Right cardiac atrium (tissue), 5 donors: ENCODE data around the gene TMEM198. TPM values are rescaled to one million over a fixed set of nuclear protein-coding genes. Genes with fewer than 3 reads are reported as not detected.
A peak's percentile ranks its signal among the peaks of the same experiment; 100 is the strongest.

Experiments
- ATAC-seq, 2 donors: fragments of 200-7000 bp; cut with Tn5 transposase; one replicate each; pipeline versions ENCODE4 v1.8.0 to v1.9.1; 2020; ENCODE audit warnings: moderate library complexity in 2 of 2, mild to moderate bottlenecking in 1 of 2
- DNase-seq, 3 donors: peaks; one replicate each; pipeline ENCODE4 v3.0.0-alpha.2; 2020
- H3K27ac ChIP-seq: one replicate; pipeline ENCODE4 v1.5.1; 2013; ENCODE audit warnings: mild to moderate bottlenecking, low read length, control low read depth, moderate library complexity
- H3K27me3 ChIP-seq: one replicate; pipeline ENCODE4 v1.6.1; 2013; ENCODE audit not compliant: control insufficient read depth, insufficient read depth
- H3K4me1 ChIP-seq: one replicate; pipeline ENCODE4 v1.6.1; 2013; ENCODE audit warnings: low read length; ENCODE audit not compliant: control insufficient read depth, insufficient read depth
- H3K4me3 ChIP-seq: one replicate; pipeline ENCODE4 v1.5.1; 2013; ENCODE audit warnings: low read length, control low read depth
- H3K9me3 ChIP-seq: one replicate; pipeline ENCODE4 v1.6.1; 2013; ENCODE audit warnings: low read length; ENCODE audit not compliant: control insufficient read depth
- WGBS: extraction: QIAGEN DNeasy Blood & Tissue Kit; methylation state at CpG from one replicate; pipeline ENCODE4 v1.1.7; 2013; 5-methylcytosine and 5-hydroxymethylcytosine counted together
- intact Hi-C, 4 donors: fragments of 100-400 bp; cut with DNase I; formaldehyde crosslinking; loops; one replicate each; pipeline versions ENCODE4 v1.11.0 to v1.14.0; 2022 to 2023
- polyA plus RNA-seq: library from polyadenylated mRNA; stranded (reverse); fragments of 200-250 nt; gene quantifications from one replicate; pipeline ENCODE4 v1.2.3, GENCODE V29; 2013
- total RNA-seq, 4 donors: library from RNA; stranded (reverse); fragmentation: NEBNext Ultra II Directional; extraction: Animal tissue kit (Norgen Biotek cat#: 25700); gene quantifications; one replicate each; pipeline ENCODE4 v1.2.1, GENCODE V29; 2021
- donor health status: healthy with polysubstance abuse.
- donor health status: DM: no; HTN: yes; CAD: no.
- donor health status: DM: no; HTN: no; CAD: no.
- donor health status: DM: no; HTN: yes; CAD: no; lungs with severe emphysema.
- donor health status: DM: yes; HTN: yes; CAD: no.

TMEM198 gene
- total and polyA plus RNA-seq, 5 donors = 1.8 to 3.4 (median 3.2) TPM

DNA sequence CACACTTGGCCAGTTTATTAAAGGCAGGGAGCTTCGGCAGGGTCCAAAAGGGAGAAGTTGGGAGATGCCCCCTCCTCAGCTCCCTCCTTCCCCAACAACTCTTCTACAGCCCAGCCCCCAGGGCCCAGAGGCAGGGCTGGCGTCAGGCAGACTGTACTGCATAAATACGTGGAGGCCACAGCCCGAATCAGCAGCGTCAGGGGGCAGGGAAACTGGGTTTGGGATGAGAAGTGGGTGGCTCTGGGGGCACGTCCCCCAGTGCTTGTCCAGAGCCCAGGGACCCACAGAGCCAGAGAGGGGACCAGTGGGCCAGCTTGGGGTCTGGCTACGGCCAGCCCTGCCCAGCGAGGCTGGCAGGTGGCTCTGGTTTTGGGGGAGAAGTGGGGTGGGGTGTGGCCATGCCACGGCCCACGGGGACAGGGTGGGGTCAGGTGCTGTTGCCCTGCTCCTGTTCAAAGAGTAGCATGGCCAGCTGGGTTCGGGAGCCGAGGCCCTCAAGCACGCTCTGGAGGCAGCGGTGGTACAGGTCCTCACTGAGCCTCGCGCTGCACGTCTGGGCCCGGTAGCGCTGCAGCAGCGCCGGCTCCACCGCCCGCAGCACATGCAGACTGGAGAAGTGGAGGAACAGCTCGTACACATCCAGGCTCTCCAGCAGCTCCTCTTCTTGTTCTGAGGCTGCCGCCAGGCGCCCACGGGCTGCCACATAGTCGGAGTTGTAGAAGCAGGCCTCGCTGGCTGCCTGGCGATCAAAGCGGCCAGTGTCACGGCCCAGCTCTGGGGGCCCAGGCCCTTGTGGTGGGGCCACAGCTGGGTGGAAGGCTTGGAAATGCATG is 4.7 kb upstream of the TMEM198 start:
- DNase-seq (peak in 1 of 3 donors; percentile 50), ATAC-seq (no peak)
- H3K4me1 ChIP-seq = no peaks in the 10 kb centered on the region
- H3K9me3 ChIP-seq = no peaks in the 10 kb centered on the region
- H3K4me3 ChIP-seq = no peak overlapping the region
- no peak overlapping the region for H3K27ac ChIP-seq
- 89% methylated on average over 32 of the region's 32 CpGs for WGBS
- no peaks in the 10 kb centered on the region for H3K27me3 ChIP-seq
- intact Hi-C loops = loop anchor here in 1 of 4 donors (5.0 kb wide), 1 partner anchor 47 kb away; no protein-coding TSS in a partner anchor

DNA sequence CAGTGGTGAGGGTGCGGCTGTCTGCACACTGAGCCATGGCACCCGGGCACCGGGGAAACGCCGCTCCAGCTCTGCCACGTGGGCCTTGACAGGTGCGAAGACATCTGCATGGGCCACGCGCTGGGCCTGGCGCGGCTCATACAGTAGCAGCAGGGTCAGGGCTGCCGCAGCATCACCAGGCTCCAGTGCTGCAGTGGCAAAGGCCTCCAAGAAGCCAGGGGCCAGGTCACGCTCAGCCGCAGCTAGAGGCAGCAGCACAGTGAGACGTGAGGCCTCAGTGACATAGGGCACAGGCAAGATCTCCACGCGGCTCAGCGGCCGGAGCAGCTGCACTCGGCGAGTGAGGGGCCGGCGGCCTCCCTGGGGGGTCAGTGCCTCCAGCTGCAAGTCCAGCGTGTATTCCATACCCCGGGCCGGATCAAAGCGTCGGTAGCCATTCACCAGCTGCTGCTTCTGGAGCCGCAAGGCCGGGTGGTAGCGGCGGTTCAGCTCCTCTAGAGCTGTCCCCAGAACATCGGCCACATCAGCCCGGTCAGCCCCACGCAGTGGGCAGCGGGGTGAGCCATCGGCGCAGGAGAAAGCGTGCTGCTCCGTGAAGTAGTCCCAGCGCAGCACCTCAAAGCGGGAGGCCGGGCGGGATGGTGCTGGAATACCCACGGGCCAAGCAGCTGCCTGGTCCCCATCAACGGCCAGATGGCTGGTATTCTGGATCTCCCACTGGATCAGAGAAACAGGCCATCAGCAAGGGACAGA is 3.7 kb upstream of the TMEM198 start:
- ATAC-seq = no peak
- DNase-seq = peak in 1 of 3 donors; percentile 60
- Histone ChIP-seq H3K4me1 (no peaks in the 10 kb centered on the region), H3K27ac (no peak overlapping the region), H3K27me3 (no peaks in the 10 kb centered on the region), H3K9me3 (no peaks in the 10 kb centered on the region), H3K4me3 (no peak overlapping the region)
- WGBS = 93% methylated on average over 46 of the region's 46 CpGs
- intact Hi-C loops = loop anchor here (5.0 to 10.0 kb wide), 4 partner anchors 48 to 155 kb away; no protein-coding TSS in a partner anchor

DNA sequence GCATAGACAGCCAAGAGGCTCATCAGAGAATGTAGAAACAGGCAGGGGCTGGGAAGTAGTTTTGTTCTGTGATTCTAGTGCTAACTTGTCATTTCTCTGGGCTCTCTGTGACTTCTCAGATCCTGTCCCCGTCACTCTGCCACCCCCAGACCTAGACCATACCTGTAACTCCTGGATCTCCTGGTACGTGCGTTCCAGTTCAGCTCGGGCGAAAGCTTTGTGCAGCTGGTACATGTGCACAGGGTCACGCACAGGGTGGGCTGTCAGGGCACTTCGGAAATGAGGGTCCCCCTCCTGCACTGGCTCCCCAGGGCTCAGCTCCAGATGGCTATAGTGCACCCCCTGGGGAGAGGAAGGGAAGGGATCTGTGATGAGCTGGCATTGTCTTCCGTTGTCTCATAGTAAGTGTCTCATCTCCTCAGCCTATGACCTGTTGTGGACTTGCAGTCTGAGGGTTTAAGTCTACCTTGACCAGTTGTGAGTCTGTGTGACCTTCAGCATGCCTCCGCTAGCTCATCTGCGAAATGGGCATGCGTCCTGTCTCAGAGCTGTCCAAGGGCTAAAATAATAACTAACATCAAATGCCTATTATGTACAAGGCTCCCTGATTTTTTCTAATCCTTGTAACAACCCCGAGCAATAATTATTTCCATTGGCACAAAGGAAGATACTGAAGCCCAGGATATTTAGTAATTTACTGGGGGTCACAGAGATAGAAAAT is 2.9 kb upstream of the TMEM198 start:
- Histone ChIP-seq H3K27me3 (no peaks in the 10 kb centered on the region), H3K4me1 (no peaks in the 10 kb centered on the region), H3K4me3 (no peak overlapping the region), H3K9me3 (no peaks in the 10 kb centered on the region), H3K27ac (no peak overlapping the region)
- DNase-seq (peak in 1 of 3 donors; percentile 49), ATAC-seq (no peak)
- intact Hi-C loops = loop anchor here in 3 of 4 donors (5.0 to 10.0 kb wide), 3 partner anchors 101 to 154 kb away; no protein-coding TSS in a partner anchor
- WGBS = 89% methylated on average over 12 of the region's 12 CpGs

DNA sequence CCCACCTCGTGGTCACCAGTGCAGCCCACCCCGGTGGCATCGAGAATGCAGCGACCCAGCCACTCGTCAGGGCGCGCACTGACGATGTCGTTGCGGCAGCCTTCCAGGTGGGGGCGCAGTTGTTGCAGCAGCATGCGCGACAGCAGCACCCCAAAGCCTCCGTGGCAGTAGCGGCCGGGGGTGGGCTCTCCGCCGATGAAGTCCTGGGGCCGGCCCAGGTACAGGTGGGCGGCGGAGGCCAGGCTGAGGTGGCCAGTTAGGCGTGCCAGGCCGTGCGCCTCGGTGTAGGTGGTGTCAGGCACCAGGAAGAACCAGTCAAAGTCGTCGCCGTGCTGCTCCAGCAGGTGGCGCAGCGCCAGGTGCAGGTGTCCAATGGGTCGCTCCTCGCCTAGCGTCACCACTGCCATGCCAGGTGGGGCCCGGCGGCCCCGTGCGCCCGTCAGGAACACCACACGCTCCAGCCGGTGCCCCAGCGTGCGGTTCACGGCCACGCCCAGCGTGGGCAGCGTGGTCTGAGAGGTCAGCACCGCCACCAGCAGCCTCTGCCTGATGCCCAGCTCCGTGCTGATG is 2.1 kb upstream of the TMEM198 start:
- 13% methylated on average over 48 of the region's 48 CpGs for WGBS
- Histone ChIP-seq H3K4me1 (no peaks in the 10 kb centered on the region), H3K9me3 (no peaks in the 10 kb centered on the region), H3K27ac (no peak overlapping the region), H3K27me3 (no peaks in the 10 kb centered on the region), H3K4me3 (no peak overlapping the region)
- DNase-seq (peak; percentile 73 to 91 (median 91)), ATAC-seq (peak in 1 of 2 donors; percentile 4)
- intact Hi-C loops = loop anchor here in 3 of 4 donors (5.0 to 10.0 kb wide), 3 partner anchors 101 to 153 kb away; no protein-coding TSS in a partner anchor

DNA sequence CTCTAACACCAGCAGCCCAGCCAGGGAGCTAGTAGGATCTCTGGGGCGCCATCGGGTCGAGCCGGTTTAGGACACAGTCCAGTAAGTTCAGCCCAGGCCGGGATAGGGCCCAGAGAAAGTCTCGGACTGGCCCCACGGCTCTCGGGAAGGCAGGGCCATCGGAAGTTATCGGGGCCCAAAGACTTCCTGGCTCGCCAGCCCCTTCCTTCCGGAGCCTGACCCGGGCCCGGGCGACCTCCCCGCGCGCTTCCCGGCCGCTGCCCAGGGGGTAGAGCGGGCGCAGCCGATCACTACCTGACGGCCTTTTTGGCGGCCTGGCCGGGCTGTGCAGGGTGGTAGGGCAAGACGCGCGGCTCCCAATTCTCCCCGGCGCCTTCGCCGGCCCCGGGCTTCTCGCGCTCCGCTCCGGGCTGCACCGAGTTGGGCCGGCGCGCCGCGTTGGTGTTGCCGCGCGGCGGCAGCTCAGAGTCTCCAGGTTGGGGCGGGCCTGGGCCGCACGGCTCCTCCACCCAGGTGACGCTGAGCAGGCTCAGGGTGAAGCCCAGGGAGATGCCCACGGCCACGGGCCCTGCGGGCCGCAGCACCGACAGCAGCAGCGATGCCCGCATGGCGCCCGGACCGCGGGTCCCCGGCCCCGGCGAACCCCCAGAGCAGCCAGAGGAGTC is 765 bp upstream of the TMEM198 start:
- DNase-seq (no peak), ATAC-seq (peak; percentile 36 to 40)
- H3K27ac ChIP-seq = peak overlapping the region; percentile 71
- intact Hi-C loops = loop anchor here in 3 of 4 donors (5.0 to 10.0 kb wide), 3 partner anchors 99 to 152 kb away; no protein-coding TSS in a partner anchor
- H3K27me3 ChIP-seq = no peaks in the 10 kb centered on the region
- no peaks in the 10 kb centered on the region for H3K4me1 ChIP-seq
- H3K9me3 ChIP-seq = no peaks in the 10 kb centered on the region
- WGBS = under 1% methylated on average over 66 of the region's 66 CpGs
- H3K4me3 ChIP-seq = peak overlapping the region; percentile 81

DNA sequence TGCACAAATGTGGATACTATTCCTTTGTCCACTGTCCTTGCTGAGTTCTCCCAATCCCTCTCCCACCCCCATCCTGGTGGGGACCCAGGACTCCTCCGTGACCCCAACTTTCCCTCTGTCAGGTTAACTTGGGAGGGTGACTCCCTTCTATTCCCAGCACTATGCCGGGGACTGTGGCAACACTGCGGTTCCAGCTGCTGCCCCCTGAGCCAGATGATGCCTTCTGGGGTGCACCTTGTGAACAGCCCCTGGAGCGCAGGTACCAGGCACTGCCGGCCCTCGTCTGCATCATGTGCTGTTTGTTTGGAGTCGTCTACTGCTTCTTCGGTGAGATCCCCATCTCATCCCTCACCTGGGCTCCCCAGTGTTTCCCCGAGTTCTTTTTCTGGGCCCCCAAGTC is 739 bp downstream of the TMEM198 start:
- Histone ChIP-seq H3K4me3 (peak overlapping the region; percentile 81), H3K4me1 (no peaks in the 10 kb centered on the region), H3K27me3 (no peaks in the 10 kb centered on the region), H3K27ac (no peak overlapping the region), H3K9me3 (no peaks in the 10 kb centered on the region)
- WGBS = 43% methylated on average over 9 of the region's 9 CpGs
- intact Hi-C loops = loop anchor here in 3 of 4 donors (5.0 to 10.0 kb wide), 3 partner anchors 98 to 150 kb away; no protein-coding TSS in a partner anchor
- ATAC-seq (no peak), DNase-seq (no peak)

DNA sequence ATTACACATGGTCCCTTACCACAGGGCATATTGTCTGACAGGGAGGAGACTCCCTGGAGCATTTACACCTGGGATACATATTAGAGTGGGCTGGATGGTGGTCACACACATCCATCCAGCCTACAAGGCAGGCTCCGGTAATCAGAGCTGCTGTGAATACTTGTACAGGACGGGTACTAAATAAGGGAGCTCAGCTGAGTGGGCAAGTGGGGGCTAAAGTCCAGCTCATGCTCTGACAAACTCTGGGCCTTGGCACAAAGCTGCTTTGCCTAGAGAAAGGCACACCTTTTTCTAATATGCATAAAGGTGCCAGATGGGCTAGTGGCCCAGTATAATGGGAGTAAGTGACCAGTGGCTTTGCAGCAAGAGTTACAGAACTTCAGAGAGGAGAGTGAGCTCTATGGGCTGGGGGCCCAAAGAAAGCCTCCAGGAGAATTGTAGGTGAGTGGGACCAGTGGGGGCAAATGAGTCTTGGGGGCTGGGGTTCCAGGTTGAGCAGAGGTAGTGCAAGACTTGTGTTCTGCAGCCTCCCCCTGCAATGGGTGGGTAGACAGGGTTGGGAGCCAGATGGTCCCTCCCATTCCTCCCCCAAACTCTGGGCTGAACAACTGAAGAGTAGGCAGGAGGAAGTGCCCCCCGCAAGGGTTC is 1.6 kb downstream of the TMEM198 start:
- intact Hi-C loops = loop anchor here in 1 of 4 donors (10.0 kb wide), 1 partner anchor 149 kb away; no protein-coding TSS in a partner anchor

DNA sequence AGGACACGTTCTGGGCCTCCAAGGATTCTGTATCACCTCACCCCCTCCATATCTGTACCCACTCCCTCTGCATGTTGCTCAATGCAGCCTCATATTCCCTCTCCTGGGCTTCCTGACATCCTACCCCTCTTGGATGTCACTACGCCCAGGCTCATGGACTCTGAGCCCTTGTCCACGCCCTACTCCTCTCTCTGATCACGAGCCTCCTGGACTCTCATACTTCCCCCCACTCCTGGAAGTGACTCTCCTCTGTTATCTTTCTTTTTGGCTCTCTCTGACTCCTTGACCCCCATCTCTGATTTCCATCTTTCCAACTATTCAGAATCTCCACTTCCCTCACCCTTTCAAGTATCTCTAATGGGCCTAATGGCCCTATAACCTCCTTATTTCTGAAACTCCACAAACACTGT is 2.1 kb downstream of the TMEM198 start:
- H3K27ac ChIP-seq = no peak overlapping the region
- no peak for ATAC-seq
- peak in 1 of 3 donors; percentile 6 for DNase-seq
- WGBS = 69% methylated on average over 4 of the region's 4 CpGs
- H3K27me3 ChIP-seq = no peaks in the 10 kb centered on the region
- no peaks in the 10 kb centered on the region for H3K4me1 ChIP-seq
- intact Hi-C loops = loop anchor here in 1 of 4 donors (10.0 kb wide), 1 partner anchor 149 kb away; no protein-coding TSS in a partner anchor
- no peaks in the 10 kb centered on the region for H3K9me3 ChIP-seq
- H3K4me3 ChIP-seq = no peak overlapping the region

More for the DNA sequence above, 1.6 kb downstream of the TMEM198 start:
- WGBS = 87% methylated on average over 3 of the region's 3 CpGs
- DNase-seq = no peak
- ATAC-seq = no peak
- Histone ChIP-seq H3K27ac (no peak overlapping the region), H3K27me3 (no peaks in the 10 kb centered on the region), H3K4me1 (no peaks in the 10 kb centered on the region), H3K4me3 (no peak overlapping the region), H3K9me3 (no peaks in the 10 kb centered on the region)

DNA sequence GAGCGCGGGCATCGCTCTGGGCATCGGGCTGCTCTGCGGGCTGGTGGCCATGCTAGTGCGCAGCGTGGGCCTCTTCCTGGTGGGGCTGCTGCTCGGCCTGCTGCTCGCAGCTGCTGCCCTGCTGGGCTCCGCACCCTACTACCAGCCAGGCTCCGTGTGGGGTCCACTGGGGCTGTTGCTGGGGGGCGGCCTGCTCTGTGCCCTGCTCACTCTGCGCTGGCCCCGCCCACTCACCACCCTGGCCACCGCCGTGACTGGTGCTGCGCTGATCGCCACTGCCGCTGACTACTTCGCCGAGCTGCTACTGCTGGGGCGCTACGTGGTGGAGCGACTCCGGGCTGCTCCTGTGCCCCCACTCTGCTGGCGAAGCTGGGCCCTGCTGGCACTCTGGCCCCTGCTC is 3.8 kb downstream of the TMEM198 start:
- intact Hi-C loops = loop anchor here in 1 of 4 donors (10.0 kb wide), 1 partner anchor 147 kb away; no protein-coding TSS in a partner anchor

More for the DNA sequence above, 3.8 kb downstream of the TMEM198 start:
- DNase-seq (peak in 1 of 3 donors; percentile 38), ATAC-seq (no peak)
- WGBS = 93% methylated on average over 26 of the region's 26 CpGs
- Histone ChIP-seq H3K9me3 (no peaks in the 10 kb centered on the region), H3K27ac (no peak overlapping the region), H3K4me3 (no peak overlapping the region), H3K27me3 (no peaks in the 10 kb centered on the region), H3K4me1 (peaks cover 2% of the 10 kb centered on the region)
